GM21786 (cell line): ENCODE results near the gene NEXMIF.
A peak's percentile ranks its signal among the peaks of the same experiment; 100 is the strongest.
"Not testable (repeated sequence)": the region's sequence is repeated elsewhere in the genome, so short reads cannot be mapped to it uniquely, and the experiment has no call there.

Experiments
- ATAC-seq: cut with Tn5 transposase; IDR thresholded peaks from one replicate; pipeline ENCODE4 v1.9.1; 2021; ENCODE audit not compliant: unreplicated experiment

The NEXMIF gene

GRCh38 chrX:74925225-74926088 is at the start of gene NEXMIF:
NEXMIF (minus strand) TSS chrX:74925452.
- ATAC-seq: peak; percentile 33

DNA sequence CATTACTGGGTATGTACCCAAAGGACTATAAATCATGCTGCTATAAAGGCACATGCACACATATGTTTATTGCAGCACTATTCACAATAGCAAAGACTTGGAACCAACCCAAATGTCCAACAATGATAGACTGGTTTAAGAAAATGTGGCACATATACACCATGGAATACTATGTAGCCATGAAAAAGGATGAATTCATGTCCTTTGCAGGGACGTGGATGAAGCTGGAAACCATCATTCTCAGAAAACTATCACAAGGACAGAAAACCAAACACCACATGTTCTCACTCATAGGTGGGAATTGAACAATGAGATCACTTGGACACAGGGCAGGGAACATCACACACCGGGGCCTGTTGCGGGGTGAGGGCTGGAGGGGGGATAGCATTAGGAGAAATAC is 36.7 kb upstream of the NEXMIF start:
- not testable (repeated sequence) for ATAC-seq

DNA sequence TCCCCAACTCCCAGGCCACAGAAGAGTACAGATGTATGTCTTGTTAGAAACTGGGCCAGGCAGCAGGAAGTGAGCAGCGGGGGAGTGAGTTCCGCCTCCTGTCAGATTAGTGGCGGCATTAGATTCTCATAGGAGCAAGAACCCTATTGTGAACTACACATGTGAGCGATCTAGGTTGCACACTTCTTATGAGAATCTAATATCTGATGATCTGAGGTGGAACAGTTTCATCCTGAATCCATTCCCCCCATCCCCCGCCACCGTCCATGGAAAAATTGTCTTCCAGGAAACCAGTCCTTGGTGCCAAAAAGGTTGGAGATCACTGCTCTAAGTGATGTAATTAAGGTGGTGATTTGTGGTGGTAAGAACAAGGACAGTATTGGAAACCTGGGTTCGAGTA is 24.5 kb upstream of the NEXMIF start:
- ATAC-seq: no peak

GRCh38 chrX:74940414-74940813 is 15.2 kb upstream of the NEXMIF start:
- no peak for ATAC-seq

GRCh38 chrX:74931214-74931613 is 6.0 kb upstream of the NEXMIF start:
- no peak for ATAC-seq

GRCh38 chrX:74924449-74925224 is 615 bp downstream of the NEXMIF start:
- ATAC-seq: peak; percentile 32

DNA sequence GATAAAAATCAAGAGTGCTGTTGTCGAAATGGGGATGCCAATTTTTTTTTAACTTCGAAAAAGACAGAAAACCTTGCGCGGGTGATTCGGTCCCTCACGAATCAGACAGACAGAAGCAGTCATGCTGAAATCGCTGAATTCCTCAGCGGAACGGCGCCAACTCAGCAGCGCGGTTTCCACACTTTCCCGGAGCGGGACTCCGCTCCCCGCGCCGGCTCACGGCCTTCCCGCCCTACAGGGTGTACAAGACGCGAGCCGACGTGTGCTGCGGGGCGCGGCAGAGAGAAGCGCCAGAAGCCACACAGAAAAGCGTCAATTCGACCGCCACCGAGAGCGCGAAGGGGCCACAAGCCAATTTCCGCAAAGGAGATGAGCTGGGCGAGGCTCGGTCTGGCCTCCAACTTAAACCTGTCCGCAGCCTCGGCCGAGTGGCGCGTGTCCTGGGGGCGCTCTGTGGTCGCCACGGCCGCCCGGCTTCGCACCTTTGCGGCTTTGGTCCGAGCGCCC is 1.3 kb downstream of the NEXMIF start:
- peak; percentile 6 for ATAC-seq

DNA sequence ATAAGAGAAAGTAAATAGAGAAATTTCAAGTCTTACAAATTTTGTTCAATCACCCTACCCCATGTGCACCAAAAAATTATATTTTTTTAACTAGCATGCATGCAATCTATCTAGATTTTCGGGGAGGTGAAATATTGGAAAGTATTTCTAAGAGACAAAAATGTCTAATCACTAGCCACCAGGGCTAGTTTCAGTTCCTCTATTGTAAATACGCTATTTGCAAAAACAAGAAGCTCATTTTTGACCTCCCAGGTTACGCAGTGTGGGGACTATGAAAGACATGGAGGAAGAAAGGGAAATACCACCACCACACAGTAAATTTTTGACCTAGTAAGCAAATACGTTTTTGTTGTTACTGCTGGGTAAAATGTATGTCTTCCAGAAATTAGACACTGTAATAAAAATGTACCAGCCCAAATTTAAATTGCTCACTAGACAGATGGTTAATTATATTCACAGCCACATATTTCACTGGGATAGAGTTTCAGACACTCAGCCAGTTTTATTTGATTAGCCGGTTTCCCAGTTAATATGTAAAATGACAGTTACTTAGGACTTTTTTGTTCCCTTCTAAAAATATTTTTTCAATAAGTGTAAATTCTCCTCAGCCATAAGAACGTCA is 2.2 kb downstream of the NEXMIF start:
- ATAC-seq: peak; percentile 80

GRCh38 chrX:74911494-74911893 is 13.8 kb downstream of the NEXMIF start:
- peak; percentile 71 for ATAC-seq

- ATAC-seq: no peak
Observed at GRCh38 chrX:74906417-74906816, 18.8 kb downstream of the NEXMIF start.

DNA sequence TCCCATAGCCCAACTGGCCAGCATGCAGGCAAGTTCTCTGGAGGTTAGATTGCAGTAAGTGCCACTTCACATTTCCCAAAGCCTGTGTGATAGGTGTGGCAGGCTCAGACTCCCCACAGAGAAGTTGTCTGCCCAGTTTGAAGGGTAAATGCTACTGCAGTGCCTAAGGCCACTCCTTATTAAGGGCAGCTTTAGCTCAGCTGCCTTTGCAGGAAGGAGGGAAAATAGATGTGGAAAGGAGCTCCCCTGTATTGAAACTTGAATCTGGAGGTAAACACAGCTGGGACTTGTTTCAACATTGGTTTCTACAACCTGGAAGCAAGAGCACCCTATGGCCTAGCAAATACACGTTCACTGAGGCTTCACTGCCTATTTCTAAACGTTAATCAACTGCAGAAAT is 22.4 kb downstream of the NEXMIF start:
- ATAC-seq: no peak

DNA sequence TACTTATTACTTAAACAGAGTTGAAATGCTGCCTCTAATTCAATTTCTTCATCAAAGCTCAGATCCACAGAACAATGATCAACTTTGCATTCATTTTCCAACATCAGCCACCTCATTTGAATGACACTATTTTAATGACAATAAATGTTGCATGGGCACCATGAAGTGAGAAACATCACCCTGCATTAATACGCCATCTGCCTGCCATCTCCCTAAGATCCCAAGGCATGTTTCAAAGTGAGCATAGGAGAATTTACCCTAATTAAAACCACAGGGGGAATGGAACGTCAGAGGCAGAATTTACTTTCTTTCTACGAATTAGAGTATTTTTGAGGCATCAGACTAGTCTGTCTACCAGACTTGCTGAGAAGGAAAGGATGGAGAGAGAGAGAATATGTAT is 32.7 kb downstream of the NEXMIF start:
- no peak for ATAC-seq

DNA sequence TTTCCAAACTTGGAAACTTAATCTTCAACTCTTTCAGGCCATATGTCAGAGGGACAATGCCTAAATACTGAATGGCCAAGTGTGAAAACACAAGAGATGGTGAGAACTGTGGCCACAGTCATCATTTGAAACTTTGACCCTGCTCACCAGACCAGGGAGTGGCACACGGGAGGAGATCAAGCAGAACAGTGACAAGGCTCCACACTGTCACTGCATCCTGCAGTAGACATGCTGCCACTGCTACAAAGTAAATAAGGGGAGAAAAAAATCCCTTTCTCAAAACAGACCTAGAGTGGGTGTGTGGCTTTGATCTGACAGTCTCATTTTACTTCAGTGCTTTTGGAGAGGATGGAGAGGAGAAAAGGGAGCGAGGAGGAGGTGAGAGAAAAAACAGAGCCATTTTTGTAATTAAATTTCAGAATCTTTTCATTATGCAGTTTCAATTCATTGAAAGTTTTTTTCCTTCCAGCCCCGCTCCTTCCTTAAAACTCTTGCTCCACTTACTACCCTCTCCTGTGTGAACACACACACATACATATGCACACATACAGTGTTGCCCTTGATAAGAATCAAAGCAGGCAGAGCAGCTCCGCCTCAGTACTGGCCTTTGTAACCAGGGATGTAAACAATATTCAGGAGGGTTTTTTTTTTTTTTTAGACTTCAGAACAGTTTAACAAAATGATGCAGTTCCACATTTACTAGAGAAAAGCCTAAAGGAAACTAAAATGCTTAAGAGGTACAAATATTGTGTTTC is 34.4 kb downstream of the NEXMIF start:
- peak; percentile 93 for ATAC-seq

GRCh38 chrX:74882383-74882782 is 42.9 kb downstream of the NEXMIF start:
- ATAC-seq: not testable (repeated sequence)

DNA sequence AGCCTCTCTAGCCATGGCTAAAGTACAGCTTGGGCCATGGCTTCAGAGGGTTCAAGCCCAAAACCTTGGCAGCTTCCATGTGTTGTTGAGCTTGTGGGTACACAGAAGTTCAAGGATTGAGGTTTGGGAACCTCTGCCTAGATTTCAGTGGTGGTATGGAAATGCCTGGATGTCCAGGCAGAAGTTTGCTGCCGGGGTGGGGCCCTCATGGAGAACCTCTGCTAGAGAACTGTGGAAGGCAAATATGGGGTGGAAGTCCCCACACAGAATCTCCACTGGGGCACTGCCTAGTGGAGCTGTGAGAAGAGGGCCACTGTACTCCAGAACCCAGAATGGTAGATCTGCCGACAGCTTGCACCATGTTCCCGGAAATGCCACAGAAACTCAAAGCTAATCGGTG is 59.5 kb downstream of the NEXMIF start:
- ATAC-seq: no peak

DNA sequence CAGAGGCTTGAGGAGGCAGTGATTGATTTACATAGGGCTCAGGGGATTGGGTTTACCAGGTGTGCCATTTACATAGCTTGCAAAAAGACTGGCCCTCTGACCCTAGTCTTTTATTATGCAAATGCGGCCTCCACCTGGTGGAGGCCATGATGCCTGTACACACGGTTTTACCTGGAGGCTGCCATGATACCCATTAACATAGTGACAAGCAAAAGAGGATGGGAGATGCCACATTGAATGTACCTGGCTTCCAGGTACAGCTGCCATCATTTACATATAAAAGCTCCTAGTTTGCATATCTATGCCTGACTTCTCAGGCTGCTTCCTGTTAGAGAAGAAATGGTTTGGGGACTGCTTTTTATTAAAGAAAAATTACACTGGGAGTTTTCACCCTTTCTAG is 72.0 kb downstream of the NEXMIF start:
- no peak for ATAC-seq

- no peak for ATAC-seq
Observed at GRCh38 chrX:74835566-74835965, 89.7 kb downstream of the NEXMIF start.

GRCh38 chrX:74819797-74820196 is 105.5 kb downstream of the NEXMIF start:
- ATAC-seq: not testable (repeated sequence)

GRCh38 chrX:74814681-74815080 is 110.6 kb downstream of the NEXMIF start:
- ATAC-seq: no peak

DNA sequence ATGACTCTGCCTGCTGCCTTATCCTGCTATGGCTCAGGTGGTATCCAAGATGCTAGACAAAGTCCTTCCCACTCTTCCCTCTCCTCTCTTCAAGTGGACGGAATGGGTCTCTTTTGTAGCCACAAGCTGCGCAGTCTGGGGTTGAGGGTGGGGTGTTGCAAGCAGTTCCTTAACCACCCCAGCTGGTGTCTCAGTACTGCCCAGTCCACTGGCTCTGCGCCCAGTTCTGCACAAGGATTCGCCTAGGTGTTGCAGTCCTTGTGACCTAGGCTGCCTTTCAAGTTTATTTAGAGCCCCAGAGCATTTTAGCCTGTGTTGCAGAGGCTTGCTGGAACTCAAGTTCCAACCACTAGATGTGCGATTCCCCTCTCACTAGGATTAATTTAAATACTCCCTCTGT is 120.7 kb downstream of the NEXMIF start:
- no peak for ATAC-seq

DNA sequence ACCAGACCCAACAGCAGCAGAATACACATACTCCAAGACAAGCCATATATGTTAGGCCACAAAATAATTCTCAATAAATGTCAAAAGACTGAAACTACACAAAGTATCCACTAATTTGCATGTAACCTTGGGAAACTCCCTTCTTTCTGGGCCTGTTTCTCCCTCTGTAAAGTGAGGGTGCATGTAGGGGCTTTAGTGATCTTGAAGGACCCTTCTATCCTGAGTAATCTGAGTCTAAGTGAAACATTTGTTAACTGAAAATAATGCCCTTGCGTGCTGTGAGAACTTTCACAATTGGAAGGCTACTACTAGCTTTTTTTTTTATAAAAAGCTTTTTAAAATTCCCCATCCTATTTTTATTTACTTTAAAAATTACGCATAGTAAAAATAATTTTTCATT is 125.2 kb downstream of the NEXMIF start:
- ATAC-seq: no peak
